Fibroblast of peridontal ligament (primary cell): ENCODE results near the gene IDH3B.
"Not testable (repeated sequence)": the region's sequence is repeated elsewhere in the genome, so short reads cannot be mapped to it uniquely, and the experiment has no call there.

Experiments
- DNase-seq: peaks from one replicate; pipeline ENCODE4 v3.0.0-alpha.2; 2010; ENCODE audit errors: extremely low read depth

IDH3B gene

DNA sequence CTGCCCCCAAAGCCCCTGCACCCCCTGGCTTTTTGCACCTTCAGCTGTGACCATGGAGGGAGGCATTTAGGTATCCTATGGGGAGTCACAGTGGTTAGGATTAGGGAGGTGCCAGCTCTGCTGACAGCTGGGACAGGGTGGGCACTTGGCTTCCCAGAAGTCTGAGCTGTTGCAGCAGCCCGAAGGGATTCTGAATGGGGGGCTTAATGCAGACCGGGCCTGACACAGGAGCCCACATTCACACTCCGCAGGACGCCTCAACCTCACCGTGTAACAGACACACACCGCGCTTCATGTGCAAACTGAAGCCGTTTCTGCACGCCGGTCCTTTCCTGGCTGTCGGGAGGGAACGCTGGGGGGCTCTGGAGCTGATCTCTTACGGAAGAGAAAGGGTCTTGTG, 30.5 kb upstream of the IDH3B start:
- no peak for DNase-seq

DNA sequence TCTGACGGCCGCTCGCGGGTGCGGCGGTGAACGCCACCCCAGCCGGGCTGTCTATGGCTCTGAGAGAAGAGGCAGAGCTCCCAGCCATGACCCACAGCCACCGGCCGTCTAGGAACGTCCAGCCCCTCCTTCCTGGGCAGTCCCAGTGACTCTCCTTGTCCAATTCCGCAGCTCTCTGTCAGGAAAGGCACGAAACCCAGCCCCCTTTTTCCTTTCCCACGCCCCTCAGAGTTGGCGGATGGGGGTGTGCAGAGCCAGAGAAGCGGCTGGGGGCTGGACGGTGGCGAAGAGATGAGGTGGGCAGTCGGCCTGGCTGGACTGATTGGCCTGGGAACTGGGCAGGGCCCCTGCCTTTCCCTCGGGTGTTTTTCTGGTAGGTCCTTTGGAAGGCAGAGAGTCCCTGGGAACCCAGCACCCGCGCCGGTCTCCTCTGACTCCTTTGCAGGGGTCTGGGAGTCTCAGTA, 30.0 kb upstream of the IDH3B start:
- DNase-seq, result no peak

DNA sequence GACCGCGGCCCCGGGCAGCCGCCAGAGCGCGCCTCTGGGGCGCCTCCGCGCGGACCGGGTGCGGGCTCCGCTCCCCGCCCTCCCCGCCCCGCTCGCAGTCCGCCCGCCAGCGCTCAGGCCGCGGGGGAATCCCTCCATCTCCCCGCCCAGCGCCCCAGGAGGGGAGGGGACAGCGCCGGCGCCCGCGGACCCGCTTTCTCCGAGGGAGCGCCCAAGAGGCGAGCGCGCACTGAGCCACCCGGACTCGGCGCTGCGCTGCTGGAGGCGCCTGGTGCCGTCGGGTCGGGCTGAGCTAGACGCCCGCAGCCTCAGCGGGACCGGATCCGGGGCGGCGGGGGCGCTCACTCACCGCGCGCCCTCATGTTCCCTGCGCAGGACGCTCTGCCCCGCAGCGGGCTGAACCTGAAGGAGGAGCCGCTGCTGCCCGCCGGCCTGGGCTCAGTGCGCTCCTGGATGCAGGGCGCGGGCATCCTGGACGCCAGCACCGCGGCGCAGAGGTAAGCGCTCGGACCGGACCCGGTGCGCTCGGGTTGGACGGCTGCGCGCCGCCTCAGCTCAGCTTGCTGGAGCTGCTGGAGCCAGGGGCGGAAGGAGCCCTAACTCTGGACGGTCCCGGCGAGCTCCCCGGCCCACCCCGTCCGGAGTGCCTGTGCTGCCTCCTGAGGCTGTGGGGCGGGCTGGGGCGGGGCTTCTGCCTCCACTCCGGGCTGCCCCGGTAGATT, 29.4 kb upstream of the IDH3B start:
- no peak for DNase-seq

DNA sequence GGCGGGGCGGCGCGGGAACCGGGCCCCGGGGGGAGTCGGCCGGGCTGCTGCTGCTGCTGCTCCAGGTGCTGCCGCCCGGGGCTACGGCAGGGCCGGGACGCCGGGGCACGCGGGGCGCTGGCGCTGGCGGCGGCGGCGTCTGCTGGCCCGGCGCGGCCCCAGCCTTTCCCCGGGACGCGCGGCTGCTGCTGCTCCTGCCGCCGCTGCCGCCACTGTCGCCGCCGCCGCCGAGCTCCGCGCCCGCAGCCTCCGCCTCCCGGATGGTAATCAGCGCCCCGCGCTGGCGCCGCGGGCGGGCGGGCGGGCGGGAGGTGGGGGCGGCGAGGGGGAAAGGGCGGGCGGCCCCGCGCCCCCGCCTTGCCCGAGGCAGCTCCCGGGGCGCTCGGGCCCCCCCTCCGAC, 28.9 kb upstream of the IDH3B start:
- DNase-seq, result no peak

DNA sequence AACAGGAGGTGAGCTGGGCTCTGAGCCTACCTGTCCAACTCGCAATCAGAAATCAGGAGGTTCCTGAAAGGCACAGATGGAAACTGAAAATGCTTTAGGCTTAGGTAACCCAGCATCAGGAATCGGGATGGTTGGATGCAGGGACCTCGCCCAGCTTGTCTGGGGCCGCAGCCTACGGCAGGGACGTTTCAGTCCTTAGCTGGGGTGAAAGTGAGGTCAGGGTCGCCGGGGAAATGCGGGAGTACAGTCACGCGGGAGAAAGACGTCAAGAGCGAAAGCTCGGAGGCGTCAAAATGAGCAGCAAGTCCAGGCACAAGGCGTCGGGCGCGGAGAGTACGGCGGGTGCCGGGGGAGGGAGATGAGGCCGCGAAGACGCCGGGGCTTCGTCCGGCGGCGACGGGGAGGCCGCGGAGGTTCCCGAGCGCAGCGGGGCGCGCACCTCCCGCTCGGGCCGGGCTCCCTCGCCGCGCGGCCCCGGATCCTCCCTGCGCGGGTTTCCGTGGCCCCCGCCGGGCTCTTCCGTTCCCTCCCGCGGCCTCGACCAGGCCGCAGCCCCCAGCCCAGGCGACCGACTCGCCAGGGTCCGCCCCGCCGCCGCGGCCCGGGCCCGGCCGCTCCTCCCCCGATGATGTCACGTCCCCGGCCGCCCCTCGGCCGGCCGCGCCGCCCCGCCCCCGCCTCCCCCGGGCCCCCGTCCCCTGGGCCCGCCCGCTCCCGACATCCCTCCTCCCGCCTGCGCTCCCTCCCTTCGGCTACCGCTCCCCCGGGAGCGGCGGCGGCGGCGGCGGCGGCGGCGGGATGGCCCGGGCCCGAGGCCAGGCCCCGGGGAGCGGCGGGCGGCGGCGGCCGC, 28.2 kb upstream of the IDH3B start, which contains the start of gene EBF4:
EBF4 (plus strand) TSS at position 745 of the 850 bp plus-strand sequence. CDS start 866 bp downstream, outside the sequence.
- no peak for DNase-seq

DNA sequence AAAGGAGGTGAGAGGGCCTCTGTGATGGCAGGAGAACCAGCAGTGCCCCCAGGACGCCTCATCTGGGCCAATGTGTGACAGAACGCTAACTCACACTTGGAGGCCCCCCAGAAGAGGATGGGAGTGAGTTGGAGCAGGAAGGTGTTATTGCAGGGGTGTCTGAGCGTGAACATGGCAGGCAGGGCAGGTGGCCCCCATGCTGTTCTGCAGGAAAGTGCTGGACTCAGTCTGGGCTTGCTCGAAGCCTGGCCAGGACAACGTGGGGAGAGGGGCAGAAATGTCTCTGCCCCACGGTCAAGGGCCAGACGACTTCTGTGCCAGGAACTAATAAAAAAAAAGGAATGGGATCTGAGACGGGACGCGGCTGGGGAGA, 27.6 kb upstream of the IDH3B start:
- no peak for DNase-seq

DNA sequence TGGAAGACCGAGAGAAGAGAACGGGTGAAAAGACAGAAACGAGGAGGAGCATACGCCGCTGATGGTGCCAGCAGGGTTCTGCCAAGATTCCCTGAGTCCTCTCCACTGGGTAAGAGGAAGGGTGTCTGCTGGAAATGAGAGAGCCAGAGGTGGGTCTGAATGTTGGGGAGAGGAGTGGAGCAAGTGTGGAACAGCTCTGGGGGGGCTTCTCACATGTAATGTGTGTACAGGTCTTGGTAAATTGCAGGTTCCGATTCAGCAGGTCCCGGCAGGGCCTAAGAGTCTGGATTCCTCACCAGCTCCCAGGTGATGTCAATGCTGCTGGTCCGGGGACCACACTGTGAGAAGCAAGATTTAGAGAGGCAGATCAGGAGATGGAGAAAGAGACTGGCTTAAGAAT, 27.1 kb upstream of the IDH3B start:
- no peak for DNase-seq

DNA sequence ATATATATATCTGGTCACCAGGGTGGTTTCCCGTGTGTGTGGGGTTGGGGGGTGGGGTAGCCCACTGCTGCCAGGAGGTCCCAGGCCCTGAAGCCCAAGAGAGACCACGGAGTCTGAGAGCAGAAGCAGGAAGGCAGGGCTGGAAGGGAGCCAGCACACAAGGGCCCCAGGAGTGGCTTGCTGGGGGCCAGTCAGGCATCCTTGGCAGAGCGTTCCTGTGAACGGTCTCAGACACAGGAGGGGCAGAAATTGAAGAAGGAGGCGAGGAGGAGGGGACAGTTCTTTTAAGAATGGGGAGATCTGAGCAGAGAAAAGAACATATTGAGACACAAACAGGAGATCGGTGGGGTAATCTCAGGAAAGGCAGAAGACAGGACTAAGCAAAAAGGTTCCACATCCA, 26.7 kb upstream of the IDH3B start:
- no peak for DNase-seq

DNA sequence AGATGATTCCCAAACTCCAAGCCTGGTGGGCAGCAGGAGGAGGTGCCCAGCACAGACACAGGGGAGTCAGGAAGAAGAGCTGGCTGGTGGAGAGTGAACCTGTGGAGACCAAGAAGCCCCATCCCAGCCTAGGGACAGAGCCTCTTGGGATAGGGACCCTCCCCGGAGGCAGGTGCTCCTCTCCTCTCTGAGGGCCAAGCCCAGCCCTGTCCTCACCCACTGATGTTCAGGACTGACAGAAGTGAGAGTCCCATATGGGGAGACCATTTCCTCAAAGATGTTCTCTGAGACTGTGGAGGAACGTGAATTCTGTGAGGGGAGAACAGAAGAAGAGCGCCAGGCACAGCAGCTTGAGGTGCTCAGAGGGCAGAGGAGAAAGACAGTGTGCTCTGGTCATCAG, 26.2 kb upstream of the IDH3B start:
- no peak for DNase-seq

DNA sequence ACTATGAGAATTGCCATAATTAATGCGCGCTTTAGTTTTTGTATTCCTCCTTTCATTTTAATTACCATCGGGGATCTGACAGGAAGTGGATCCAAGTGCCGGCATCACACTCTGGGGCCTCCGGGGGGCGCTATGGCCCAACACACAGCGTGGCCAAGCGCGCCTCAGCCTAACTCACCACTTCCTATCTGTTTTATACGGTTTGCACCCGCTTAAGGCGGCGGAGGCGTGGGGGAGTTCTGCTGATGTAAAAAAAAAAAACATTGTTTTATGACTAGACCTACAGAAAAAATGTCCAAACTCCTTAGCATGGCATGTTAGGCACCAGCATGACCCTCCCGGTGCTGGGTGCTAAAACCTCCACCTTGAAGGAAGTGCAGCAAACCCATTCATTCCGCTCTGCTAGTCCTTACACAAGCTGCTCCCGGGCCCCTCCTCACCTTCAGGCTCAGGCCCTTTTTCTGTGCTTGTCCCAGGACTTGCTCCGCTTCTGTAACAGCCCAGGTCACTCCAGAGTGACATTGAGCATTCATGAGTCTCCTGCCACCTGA, 24.1 kb upstream of the IDH3B start:
- DNase-seq, result peak; percentile 6

DNA sequence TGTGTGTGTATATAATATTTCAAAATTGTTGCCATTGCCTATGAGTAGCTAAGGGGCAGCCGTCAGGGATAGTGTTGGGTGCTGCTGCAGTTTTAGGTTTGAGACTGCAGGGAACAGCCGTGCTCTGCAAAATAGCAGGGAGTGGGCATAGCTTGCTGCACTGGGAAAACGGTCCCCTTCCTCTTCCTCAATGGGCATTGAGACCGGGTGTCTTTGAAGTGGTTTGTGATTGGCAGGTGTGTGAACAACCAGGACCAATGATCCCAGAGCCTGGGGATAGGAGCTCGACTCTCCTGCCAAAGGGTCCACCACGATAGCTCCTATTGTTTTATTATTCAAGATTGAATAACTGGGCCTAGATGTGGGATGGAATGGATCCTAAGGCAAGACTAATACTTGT, 23.5 kb upstream of the IDH3B start:
- no peak for DNase-seq

DNA sequence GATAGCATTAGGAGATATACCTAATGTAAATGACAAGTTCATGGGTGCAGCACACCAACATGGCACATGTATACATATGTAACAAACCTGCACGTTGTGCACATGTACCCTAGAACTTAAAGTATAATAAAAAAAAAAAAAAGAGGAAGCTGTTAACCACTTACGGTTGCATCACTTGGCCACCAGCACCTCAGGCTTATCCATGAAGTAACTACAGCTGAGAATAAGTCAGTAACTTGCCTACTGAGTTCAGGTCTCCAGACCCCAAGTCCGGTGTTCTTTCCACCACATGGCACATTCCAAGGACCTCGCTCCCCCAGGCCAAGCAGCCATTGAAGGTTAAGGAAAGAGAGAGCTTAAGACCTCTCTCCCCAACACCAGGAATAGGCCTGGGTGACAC, 20.8 kb upstream of the IDH3B start:
- not testable (repeated sequence) for DNase-seq

DNA sequence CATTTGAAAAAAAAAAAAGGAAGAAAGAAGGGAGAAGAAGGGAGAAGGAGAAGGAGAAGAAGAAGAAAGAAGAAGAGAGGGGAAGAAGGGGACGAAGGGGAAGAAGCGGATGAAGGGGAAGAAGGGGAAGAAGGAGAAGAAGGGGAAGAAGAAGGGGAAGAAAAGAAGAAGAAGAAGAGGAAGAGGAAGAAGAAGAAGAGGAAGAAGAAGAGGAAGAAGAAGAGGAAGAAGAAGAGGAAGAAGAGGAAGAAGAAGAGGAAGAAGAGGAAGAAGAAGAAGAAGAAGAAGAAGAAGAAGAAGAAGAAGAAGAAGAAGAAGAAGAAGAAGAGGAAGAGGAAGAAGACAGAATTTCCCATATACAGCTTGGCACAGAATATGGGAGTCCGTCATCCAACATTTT, 18.0 kb upstream of the IDH3B start:
- DNase-seq, result not testable (repeated sequence)

DNA sequence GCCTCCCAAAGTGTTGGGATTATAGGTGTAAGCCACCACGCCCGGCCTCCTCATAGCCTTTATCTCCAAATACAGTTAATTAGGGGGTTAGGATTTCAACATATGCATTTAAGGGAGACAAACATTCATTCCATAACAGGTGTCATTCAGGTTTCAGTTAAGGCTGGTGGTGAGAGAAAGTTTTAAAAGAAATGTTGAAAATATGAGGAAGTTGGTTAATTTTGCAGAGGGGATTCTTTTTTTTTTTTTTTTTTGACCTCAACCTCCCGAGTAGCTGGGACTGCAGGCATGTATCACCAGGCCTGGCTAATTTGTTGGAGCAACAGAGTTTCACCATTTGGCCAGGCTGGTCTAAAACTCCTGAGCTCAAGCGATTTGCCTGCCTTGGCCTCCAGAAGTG, 16.0 kb upstream of the IDH3B start:
- DNase-seq, result no peak

DNA sequence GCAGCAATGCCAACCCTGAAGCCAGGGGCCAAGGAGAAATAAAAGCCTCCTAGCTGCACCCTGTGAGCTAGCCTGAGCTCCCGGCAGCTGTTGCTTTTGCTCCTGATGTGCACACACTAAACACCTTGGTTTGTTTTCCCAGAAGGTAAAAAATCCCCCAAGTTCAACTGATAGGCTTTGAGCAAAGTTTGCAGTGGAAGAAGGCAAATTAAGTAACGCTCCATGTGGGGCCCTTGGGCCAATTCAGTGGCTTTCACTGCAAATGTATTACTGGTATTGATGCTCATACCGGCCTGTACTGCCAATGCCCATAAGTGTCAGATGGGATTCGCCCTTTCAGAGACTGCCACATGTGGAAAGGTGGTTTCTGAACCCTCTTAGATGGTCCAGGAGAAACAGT, 9.4 kb upstream of the IDH3B start:
- DNase-seq, result no peak

DNA sequence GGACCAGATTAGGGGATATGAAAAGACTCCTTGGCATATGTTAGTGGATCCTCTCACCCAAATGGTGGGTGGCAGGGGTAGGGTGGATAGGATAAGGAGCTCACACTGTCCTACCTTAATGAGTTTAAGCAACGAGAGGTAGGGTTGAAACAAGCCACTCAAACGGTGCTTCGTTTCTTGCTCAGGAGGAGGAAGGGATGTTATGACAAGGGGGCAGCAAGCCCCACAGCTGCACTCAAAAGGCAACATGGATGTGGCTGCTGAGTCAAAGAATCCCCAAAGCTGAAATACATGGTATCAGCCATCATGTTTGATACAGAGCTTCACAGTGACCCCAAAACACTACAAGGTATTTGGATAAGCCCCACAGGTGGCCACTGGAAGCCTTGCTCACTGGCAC, 8.4 kb upstream of the IDH3B start:
- no peak for DNase-seq

DNA sequence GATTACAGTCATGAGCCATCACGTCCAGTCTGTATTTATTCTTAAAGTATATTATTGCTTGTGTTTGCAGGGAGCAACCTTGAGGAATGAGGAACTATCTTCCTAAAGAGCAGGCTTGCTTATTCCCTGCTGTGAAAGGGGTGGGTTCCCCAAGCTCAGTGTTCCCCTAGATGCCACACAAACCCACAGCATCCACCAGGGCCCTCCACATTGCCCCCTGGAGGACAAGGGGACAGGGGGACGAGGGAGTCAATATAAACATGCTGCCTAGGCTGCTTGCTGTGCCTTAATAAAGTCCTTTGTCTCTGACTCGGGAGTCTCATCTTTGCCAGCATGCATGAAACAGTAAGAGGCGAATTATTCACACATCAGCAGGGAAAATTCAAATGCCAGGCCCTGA, 8.0 kb upstream of the IDH3B start:
- DNase-seq, result no peak

DNA sequence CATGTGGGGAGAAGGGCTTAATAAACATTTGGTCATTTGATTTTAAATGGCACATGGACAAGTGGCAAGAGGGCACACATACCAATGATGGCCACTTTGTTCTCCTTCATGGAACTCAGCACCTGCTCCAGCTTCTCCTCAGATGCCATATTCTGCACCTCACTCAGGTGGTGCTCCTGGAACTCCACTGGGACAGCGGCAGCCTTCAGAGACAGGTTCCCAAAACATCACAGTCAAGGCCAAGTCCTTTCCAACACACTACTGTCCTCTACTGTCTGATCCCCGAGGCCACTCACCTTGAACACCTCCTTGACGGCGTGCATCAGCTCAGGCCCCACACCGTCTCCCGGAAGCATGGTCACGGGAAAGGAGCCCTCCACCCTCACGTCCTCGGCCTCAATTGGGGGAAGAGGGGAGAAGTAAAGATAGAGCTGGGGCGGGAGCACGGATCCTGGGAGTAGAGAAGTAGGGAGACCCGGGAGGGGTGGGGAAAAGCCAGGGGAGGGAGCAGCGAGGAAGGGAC, 591 bp downstream of the IDH3B start:
- no peak for DNase-seq

DNA sequence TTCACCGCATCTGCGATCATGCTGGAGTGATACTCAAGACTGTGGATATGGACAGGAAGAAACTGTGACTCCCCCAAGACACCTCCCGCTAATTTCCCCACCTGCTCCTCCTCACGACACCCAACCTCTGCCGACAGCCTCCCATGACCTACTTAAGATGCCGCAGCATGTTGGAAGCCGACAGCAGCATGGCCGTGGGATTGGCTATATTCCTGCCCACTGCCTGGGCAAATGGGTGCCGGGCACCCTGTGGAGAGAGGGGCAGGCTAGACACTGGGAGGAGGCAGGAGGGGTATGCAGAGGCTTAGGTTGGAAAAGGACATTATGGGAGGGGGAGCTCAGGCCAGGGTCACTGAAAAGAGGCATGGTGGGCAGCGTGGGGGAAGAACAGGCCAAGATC, 4.5 kb downstream of the IDH3B start:
- no peak for DNase-seq

DNA sequence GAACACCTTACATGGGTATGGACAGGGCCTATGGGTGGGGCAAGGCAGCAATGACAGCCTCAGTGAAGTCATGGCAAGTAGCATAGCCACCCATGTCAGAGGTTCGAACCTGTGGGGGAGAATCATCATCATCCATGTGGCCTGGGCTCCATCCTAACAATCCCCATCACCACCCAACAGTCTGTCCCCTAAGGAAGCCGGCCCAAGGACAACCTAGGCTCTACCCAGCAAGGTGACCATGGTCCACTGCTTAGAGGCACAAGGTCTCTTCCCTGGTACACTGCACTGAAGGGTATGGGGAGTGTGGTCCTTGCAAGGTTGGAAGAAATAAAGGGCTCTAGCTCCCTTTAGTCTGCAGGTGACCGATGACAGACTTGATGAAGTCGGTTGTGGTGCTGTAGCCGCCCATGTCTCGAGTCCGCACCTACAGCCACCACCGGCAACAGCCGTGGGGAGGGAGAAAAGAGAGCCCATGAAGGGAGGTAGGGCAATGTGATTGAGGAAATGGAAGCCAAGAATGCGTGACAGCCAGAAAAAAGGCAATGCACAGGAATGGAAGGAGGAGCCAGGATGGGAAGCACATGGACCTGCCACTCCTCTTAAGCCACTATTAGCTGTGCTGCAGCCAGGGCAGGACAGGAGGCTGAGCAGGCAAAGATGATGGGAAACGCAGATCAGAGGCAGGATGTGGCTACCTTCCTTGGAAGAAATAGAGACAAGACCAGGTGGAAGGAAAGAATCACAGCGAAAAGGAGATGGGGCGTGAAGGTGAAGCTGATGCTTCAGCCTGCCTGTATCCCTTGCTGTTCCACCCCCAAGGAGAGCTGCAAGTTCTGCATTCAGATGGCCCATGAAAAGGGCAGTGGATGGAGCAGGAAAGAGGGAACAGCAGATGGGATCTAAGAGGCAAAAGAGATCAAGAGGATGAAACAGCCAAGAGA, 5.3 kb downstream of the IDH3B start:
- no peak for DNase-seq

DNA sequence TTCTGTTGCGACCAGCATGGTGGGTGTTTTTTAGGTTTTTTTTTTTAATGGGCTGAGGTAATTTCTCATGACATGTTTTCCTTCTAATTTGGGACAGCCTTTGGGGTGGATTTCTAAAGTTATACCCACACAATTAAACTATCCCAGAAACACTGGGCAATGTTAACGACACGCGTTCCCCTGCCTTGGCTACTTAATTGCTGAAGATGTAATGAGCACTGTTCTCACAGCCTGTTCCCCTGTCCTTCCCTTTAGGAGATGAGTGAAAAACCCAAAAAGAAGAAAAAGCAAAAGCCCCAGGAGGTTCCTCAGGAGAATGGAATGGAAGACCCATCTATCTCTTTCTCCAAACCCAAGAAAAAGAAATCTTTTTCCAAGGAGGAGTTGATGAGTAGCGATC, 6.3 kb downstream of the IDH3B start:
- DNase-seq, result no peak

DNA sequence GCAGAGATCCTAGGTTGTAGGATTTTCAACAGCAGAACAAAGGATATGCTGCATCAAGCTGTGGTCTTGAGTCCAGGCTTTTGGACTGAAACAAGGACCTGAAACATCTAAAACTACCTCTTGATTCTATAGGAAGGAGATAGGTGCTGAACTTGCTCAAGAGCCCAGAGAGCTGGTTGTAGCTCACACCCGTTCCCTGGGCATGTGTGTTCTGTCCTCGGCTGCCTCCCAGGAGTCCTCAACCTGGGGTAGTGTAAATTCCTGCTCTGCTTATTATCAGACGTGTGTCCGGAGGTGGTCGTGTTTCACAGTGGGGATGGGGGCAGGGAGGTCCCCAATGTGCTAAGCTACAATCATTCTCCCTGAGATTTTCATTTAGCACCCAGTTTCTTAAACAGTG, 6.8 kb downstream of the IDH3B start:
- no peak for DNase-seq
